Psoas muscle (tissue), 8 donors: ENCODE data around the gene HYCC1. TPM values are rescaled to one million over a fixed set of nuclear protein-coding genes. Genes with fewer than 3 reads are reported as not detected.
A peak's percentile ranks its signal among the peaks of the same experiment; 100 is the strongest.
"Not testable (repeated sequence)": the region's sequence is repeated elsewhere in the genome, so short reads cannot be mapped to it uniquely, and the experiment has no call there.

Experiments
- ATAC-seq, 4 donors: fragments of 200-7000 bp; cut with Tn5 transposase; one replicate each; pipeline ENCODE4 v1.9.1; 2020; ENCODE audit warnings: moderate library complexity in 3 of 4, mild to moderate bottlenecking in 2 of 4
- DNase-seq, 2 donors: peaks; one replicate each; pipeline ENCODE4 v3.0.0-alpha.2; 2020
- H3K27ac ChIP-seq: fragments of 200-600 bp; one replicate; pipeline ENCODE4 v1.8.0; 2022
- H3K27me3 ChIP-seq, 3 donors: fragments of 200-600 bp in 1 of 3; one replicate each; pipeline versions ENCODE4 v1.6.1 to v1.8.0; 2013 to 2022; ENCODE audit warnings: low read length in 2 of 3, mild to moderate bottlenecking in 2 of 3, moderate library complexity in 1 of 3; ENCODE audit not compliant: insufficient read depth in 3 of 3
- H3K36me3 ChIP-seq, 2 donors: fragments of 200-600 bp in 1 of 2; one replicate each; pipeline versions ENCODE4 v1.6.1 to v1.8.0; 2013 to 2022; ENCODE audit warnings: low read depth in 1 of 2, mild to moderate bottlenecking in 1 of 2, moderate library complexity in 1 of 2; ENCODE audit not compliant: insufficient read depth in 1 of 2
- H3K4me1 ChIP-seq: fragments of 200-600 bp; one replicate; pipeline ENCODE4 v1.8.0; 2022
- H3K4me3 ChIP-seq: fragments of 200-600 bp; one replicate; pipeline ENCODE4 v1.8.0; 2022; ENCODE audit warnings: mild to moderate bottlenecking
- H3K9me3 ChIP-seq: fragments of 200-600 bp; one replicate; pipeline ENCODE4 v1.8.0; 2022
- CTCF ChIP-seq: fragments of 200-600 bp; IDR thresholded peaks from one replicate; pipeline ENCODE4 v1.8.0; 2022; ENCODE audit warnings: antibody characterized with exemption
- WGBS, 3 donors: extraction: QIAGEN DNeasy Blood & Tissue Kit; methylation state at CpG; one replicate each; pipeline versions ENCODE4 v1.1.6 to v1.1.7; 2013; 5-methylcytosine and 5-hydroxymethylcytosine counted together
- intact Hi-C, 2 donors: fragments of 100-400 bp; cut with DNase I; formaldehyde crosslinking; loops; one replicate each; pipeline versions ENCODE4 v1.11.0 to v1.14.2; 2022
- polyA plus RNA-seq, 3 donors: library from polyadenylated mRNA; stranded (reverse); fragments of 200-250 nt; gene quantifications; one replicate each; pipeline ENCODE4 v1.2.3, GENCODE V29; 2013
- total RNA-seq, 4 donors: library from RNA; stranded (reverse); fragmentation: NEBNext Ultra II Directional in 2 of 4; extraction: Animal tissue kit (Norgen Biotek cat#: 25700) in 2 of 4; gene quantifications; one replicate each; pipeline versions ENCODE4 v1.2.1 to v1.2.4, GENCODE V29; 2021 to 2023
- donor health status: healthy with polysubstance abuse.
- donor health status: DM: no; HTN: no; CAD: no; lungs with moderate emphysema.
- donor health status: Bipolar disorder and iron deficiency.
- donor health status: healthy.
- donor health status: DM: yes; HTN: yes; CAD: no.
- donor health status: DM: no; HTN: no; CAD: no.
- donor health status: DM: no; HTN: no; CAD: no.
- donor health status: DM: yes; HTN: yes; CAD: no.

HYCC1 gene
- total and polyA plus RNA-seq, 7 donors, result 14.6 to 63.9 (median 30.1) TPM

GRCh38 chr7:22980422-22980821 lies 33.5 kb downstream of the HYCC1 start:
- Histone ChIP-seq H3K4me1 (no peaks in the 10 kb centered on the region), H3K27ac (no peak overlapping the region), H3K4me3 (no peak overlapping the region), H3K36me3 (peaks cover 0 to 42% of the 10 kb centered on the region in 2 donors), H3K9me3 (no peaks in the 10 kb centered on the region), H3K27me3 (no peaks in the 10 kb centered on the region)
- no peak for TF ChIP-seq CTCF
- ATAC-seq, result peak in 2 of 4 donors; percentile 32 to 62
- no peak for DNase-seq
- intact Hi-C loops, result no loop called here
- WGBS, 3 donors, result 88 to 96% (median 93%) methylated on average over 3 of the region's 3 CpGs

GRCh38 chr7:22979861-22980260 lies 34.1 kb downstream of the HYCC1 start:
- Histone ChIP-seq H3K27me3 (no peaks in the 10 kb centered on the region), H3K4me1 (no peaks in the 10 kb centered on the region), H3K27ac (no peak overlapping the region), H3K36me3 (peaks cover 0 to 45% of the 10 kb centered on the region in 2 donors), H3K4me3 (no peak overlapping the region), H3K9me3 (no peaks in the 10 kb centered on the region)
- no peak for DNase-seq
- intact Hi-C loops, result no loop called here
- no peak for ATAC-seq
- TF ChIP-seq CTCF, result no peak
- WGBS, 3 donors, result 94 to 100% (median 98%) methylated on average over 1 of the region's 1 CpG

- no peak for TF ChIP-seq CTCF
- intact Hi-C loops, result no loop called here
- DNase-seq (no peak), ATAC-seq (no peak)
- H3K36me3 ChIP-seq, result peaks cover 0 to 52% of the 10 kb centered on the region in 2 donors
- no peak overlapping the region for H3K27ac ChIP-seq
- no peaks in the 10 kb centered on the region for H3K9me3 ChIP-seq
- H3K4me1 ChIP-seq, result no peaks in the 10 kb centered on the region
- 94 to 96% (median 95%) methylated on average over 2 of the region's 2 CpGs for WGBS, 3 donors
- H3K4me3 ChIP-seq, result no peak overlapping the region
- H3K27me3 ChIP-seq, result no peaks in the 10 kb centered on the region
Observed at GRCh38 chr7:22979251-22979650, 34.7 kb downstream of the HYCC1 start.

GRCh38 chr7:22974636-22975035 lies 39.3 kb downstream of the HYCC1 start:
- ATAC-seq, intact Hi-C loops, H3K9me3 ChIP-seq, DNase-seq, H3K4me3 ChIP-seq, H3K27me3 ChIP-seq, H3K27ac ChIP-seq: not testable (repeated sequence)
- Histone ChIP-seq H3K36me3 (peaks cover 0 to 53% of the 10 kb centered on the region in 2 donors), H3K4me1 (peaks cover 16% of the 10 kb centered on the region)
- WGBS, 3 donors, result 77 to 99% (median 94%) methylated on average over 3 of the region's 3 CpGs

GRCh38 chr7:22972207-22972606 lies 41.7 kb downstream of the HYCC1 start:
- H3K4me3 ChIP-seq, result no peak overlapping the region
- peaks cover 2 to 48% of the 10 kb centered on the region in 2 donors for H3K36me3 ChIP-seq
- no peak for DNase-seq
- no peak for TF ChIP-seq CTCF
- peaks cover 26% of the 10 kb centered on the region for H3K4me1 ChIP-seq
- H3K27ac ChIP-seq, result peak overlapping the region; percentile 80
- no peaks in the 10 kb centered on the region for H3K9me3 ChIP-seq
- no peaks in the 10 kb centered on the region for H3K27me3 ChIP-seq
- ATAC-seq, result no peak
- intact Hi-C loops, result no loop called here
- WGBS, 3 donors, result 62 to 87% (median 76%) methylated on average over 2 of the region's 2 CpGs
